Fibroblast of lung (primary cell): ENCODE data around the gene FAM169A.

Experiments
- EZH2 ChIP-seq: IDR thresholded peaks from 2 replicates; pipeline ENCODE4 v1.5.1; 2012; ENCODE audit warnings: low read length, control low read depth, mild to moderate bottlenecking; ENCODE audit errors: missing control alignments
- TF ChIP-seq, protein P1 (sequence below), 2 donors: IDR thresholded peaks in 1 of 2; conservative IDR thresholded peaks in 1 of 2; 1 replicate in 1 of 2; 2 replicates in 1 of 2; pipeline ENCODE4 v1.5.1; 2011 to 2012; ENCODE audit warnings: low read length in 2 of 2, control low read depth in 1 of 2, inconsistent platforms in 1 of 2, low read depth in 1 of 2, mild to moderate bottlenecking in 1 of 2

GRCh38 chr5:74915488-74915887 lies 49.3 kb upstream of the FAM169A start:
- TF ChIP-seq EZH2: no peak
- TF ChIP-seq, protein P1, sequence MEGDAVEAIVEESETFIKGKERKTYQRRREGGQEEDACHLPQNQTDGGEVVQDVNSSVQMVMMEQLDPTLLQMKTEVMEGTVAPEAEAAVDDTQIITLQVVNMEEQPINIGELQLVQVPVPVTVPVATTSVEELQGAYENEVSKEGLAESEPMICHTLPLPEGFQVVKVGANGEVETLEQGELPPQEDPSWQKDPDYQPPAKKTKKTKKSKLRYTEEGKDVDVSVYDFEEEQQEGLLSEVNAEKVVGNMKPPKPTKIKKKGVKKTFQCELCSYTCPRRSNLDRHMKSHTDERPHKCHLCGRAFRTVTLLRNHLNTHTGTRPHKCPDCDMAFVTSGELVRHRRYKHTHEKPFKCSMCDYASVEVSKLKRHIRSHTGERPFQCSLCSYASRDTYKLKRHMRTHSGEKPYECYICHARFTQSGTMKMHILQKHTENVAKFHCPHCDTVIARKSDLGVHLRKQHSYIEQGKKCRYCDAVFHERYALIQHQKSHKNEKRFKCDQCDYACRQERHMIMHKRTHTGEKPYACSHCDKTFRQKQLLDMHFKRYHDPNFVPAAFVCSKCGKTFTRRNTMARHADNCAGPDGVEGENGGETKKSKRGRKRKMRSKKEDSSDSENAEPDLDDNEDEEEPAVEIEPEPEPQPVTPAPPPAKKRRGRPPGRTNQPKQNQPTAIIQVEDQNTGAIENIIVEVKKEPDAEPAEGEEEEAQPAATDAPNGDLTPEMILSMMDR (conservative IDR thresholded peaks at IDR 0.05 in 1 of 2, IDR thresholded peaks at IDR 0.05 in 1 of 2; ENCODE audit: low read depth in 1 of 2, low read length in 2 of 2): no peak
